ENCODE results near the gene KRT33B. TPM values are rescaled to one million over a fixed set of nuclear protein-coding genes. Genes with fewer than 3 reads are reported as not detected.

Gene KRT33B
- total and polyA plus RNA-seq, 2 of the 8 experiments (the other 6 are each of a cell fraction or from before 2014, with no cell fraction given), result not detected

- TF ChIP-seq CHD7 (IDR thresholded peaks at IDR 0.05; ENCODE audit: insufficient replicate concordance, low read length) (no peak), SIN3A (conservative IDR thresholded peaks at IDR 0.05 in 1 of 2, IDR thresholded peaks at IDR 0.05 in 1 of 2; ENCODE audit: low read depth in 1 of 2, low read length in 2 of 2) (no peak), BCL11A (IDR thresholded peaks at IDR 0.05; ENCODE audit: low read depth in 2 of 2, low read length in 2 of 2) (no peak), KDM1A (IDR thresholded peaks at IDR 0.05; ENCODE audit: borderline replicate concordance, low read length) (no peak), RAD21 (IDR thresholded peaks at IDR 0.05 in 1 of 2, conservative IDR thresholded peaks at IDR 0.05 in 1 of 2; ENCODE audit: low read depth in 2 of 2, low read length in 2 of 2) (no peak)
Measured at GRCh38 chr17:41417127-41417526, 47.5 kb upstream of the KRT33B start (continued).
